K562 (cell line): ENCODE measurements around the gene ITPRIP. TPM values are rescaled to one million over a fixed set of nuclear protein-coding genes. Genes with fewer than 3 reads are reported as not detected.
A peak's percentile ranks its signal among the peaks of the same experiment; 100 is the strongest.

Source experiments
- CTCF ChIP-seq, 3 experiments: IDR thresholded peaks in 2 of 3; conservative IDR thresholded peaks in 1 of 3; 2 replicates each; pipeline ENCODE4 v1.5.1; 2011 to 2012; ENCODE audit warnings: low read length in 3 of 3, mild to moderate bottlenecking in 3 of 3, control low read depth in 2 of 3, improper control_type of control experiment in 1 of 3, inconsistent platforms in 1 of 3, low read depth in 1 of 3, mixed read lengths in 1 of 3, moderate library complexity in 1 of 3; ENCODE audit not compliant: insufficient read depth in 2 of 3
- E2F5 ChIP-seq: sonication (generic); formaldehyde crosslinking; IDR thresholded peaks from 2 replicates; pipeline ENCODE4 v1.8.0; 2022; ENCODE audit warnings: mild to moderate bottlenecking, missing genetic modification reagents
- EP400 ChIP-seq: fragments of 450-650 bp; IDR thresholded peaks from 2 replicates; pipeline ENCODE4 v1.6.1; 2017; ENCODE audit warnings: antibody characterized with exemption, mild to moderate bottlenecking, moderate library complexity
- ETV5 ChIP-seq: sonication (generic); formaldehyde crosslinking; IDR thresholded peaks from 2 replicates; pipeline ENCODE4 v1.4.0; 2020; ENCODE audit warnings: low read depth, mild to moderate bottlenecking, missing genetic modification reagents
- HES1 ChIP-seq: fragments of 450-650 bp; IDR thresholded peaks from 2 replicates; pipeline ENCODE4 v1.6.1; 2016; ENCODE audit warnings: low read depth, mild to moderate bottlenecking, moderate library complexity
- KDM2B ChIP-seq: fragments of 250-450 bp; sonication (Bioruptor Pico); IDR thresholded peaks from 2 replicates; pipeline ENCODE4 v1.8.0; 2021; ENCODE audit warnings: mild to moderate bottlenecking, moderate library complexity
- KDM5B ChIP-seq: fragments of 200-600 bp; sonication (generic); IDR thresholded peaks from 2 replicates; pipeline ENCODE4 v1.6.1; 2012; ENCODE audit warnings: low read depth, mild to moderate bottlenecking, moderate library complexity, low read length, control low read depth, inconsistent platforms; ENCODE audit not compliant: insufficient replicate concordance
- NCOR1 ChIP-seq: fragments of 450-650 bp; IDR thresholded peaks from 2 replicates; pipeline ENCODE4 v1.6.1; 2016; ENCODE audit warnings: mild to moderate bottlenecking, moderate library complexity
- RFX7 ChIP-seq: fragments of 250-450 bp; sonication (Bioruptor Pico); IDR thresholded peaks from 2 replicates; pipeline ENCODE4 v1.5.1; 2021; ENCODE audit warnings: mild to moderate bottlenecking
- SFPQ ChIP-seq: fragments of 200-400 bp; formaldehyde crosslinking; IDR thresholded peaks from 2 replicates; pipeline ENCODE4 v1.6.1; 2017; ENCODE audit warnings: mild to moderate bottlenecking, low read depth, low read length, moderate library complexity
- SIN3B ChIP-seq: fragments of 450-650 bp; IDR thresholded peaks from 2 replicates; pipeline ENCODE4 v1.6.1; 2017; ENCODE audit warnings: low read depth, mild to moderate bottlenecking, moderate library complexity
- STAT6 ChIP-seq: sonication (generic); formaldehyde crosslinking; IDR thresholded peaks from 2 replicates; pipeline ENCODE4 v1.8.1; 2023; ENCODE audit warnings: mild to moderate bottlenecking, missing genetic modification reagents
- TBL1XR1 ChIP-seq, 2 experiments: IDR thresholded peaks; 2 replicates each; pipeline ENCODE4 v1.6.1; 2012; ENCODE audit warnings: improper control_type of control experiment in 2 of 2, low read length in 2 of 2, mild to moderate bottlenecking in 1 of 2
- TRIM28 ChIP-seq: fragments of 450-650 bp; IDR thresholded peaks from 2 replicates; pipeline ENCODE4 v1.6.1; 2017
- VEZF1 ChIP-seq: fragments of 200-800 bp; sonication (Bioruptor generic); IDR thresholded peaks from 2 replicates; pipeline ENCODE4 v1.6.1; 2017; ENCODE audit warnings: missing genetic modification characterization, missing compliant biosample characterization
- XRCC4 ChIP-seq: IDR thresholded peaks from one replicate; pipeline ENCODE4 v1.6.1; 2011; ENCODE audit not compliant: insufficient read depth, insufficient read length; ENCODE audit errors: extremely low read depth
- ZNF165 ChIP-seq: fragments of 250-450 bp; sonication (Bioruptor Pico); IDR thresholded peaks from 2 replicates; pipeline ENCODE4 v1.4.0; 2020; ENCODE audit warnings: borderline replicate concordance
- ZNF316 ChIP-seq: fragments of 450-650 bp; IDR thresholded peaks from 2 replicates; pipeline ENCODE4 v1.6.1; 2016
- polyA plus RNA-seq, 8 experiments: library from polyadenylated mRNA; depleted of rRNA in 4 of 8; stranded (reverse) in 5 of 8; unstranded in 3 of 8; fragments of >200 nt; fragmentation: Nextera tagmentation in 2 of 8; fragmentation: Illumina TruSeq in 1 of 8; extraction: Ambion mirVana in 2 of 8; extraction: Trizol in 1 of 8; gene quantifications; 2 replicates each; pipeline versions ENCODE4 v1.2.1 to v1.2.3, GENCODE V29; 2011 to 2014; ENCODE audit warnings: inconsistent platforms in 1 of 8, missing spikeins in 1 of 8
- total RNA-seq, 7 experiments: library from RNA; depleted of rRNA in 6 of 7; stranded (reverse); fragments of >200 nt in 6 of 7; fragmentation: Illumina TruSeq in 2 of 7; extraction: Trizol in 2 of 7; gene quantifications; 2 replicates each; pipeline versions ENCODE4 v1.2.1 to v1.2.3, GENCODE V29; 2011 to 2021; ENCODE audit warnings: low replicate concordance in 1 of 7

ITPRIP gene
- total and polyA plus RNA-seq, 9 of the 15 experiments (the other 6 are each of a cell fraction or from before 2014, with no cell fraction given): 4.4 to 28.5 (median 10.9) TPM

GRCh38 chr10:104332243-104333031 lies 5.8 kb downstream of the ITPRIP start (continued):
- TF ChIP-seq STAT6 (CRISPR knock-in tag) (no peak), EP400 (peak; percentile 34; the same call in 1 of the 2 replicates), TRIM28 (no peak), NCOR1 (peak; percentile 74), VEZF1 (CRISPR knock-in tag) (no peak), RFX7 (CRISPR knock-in tag) (no peak), ZNF316 (no peak), E2F5 (CRISPR knock-in tag) (no peak), KDM5B (no peak), TBL1XR1 (IDR thresholded peaks at IDR 0.05; ENCODE audit: low read length in 2 of 2) (0 out of 4 replicates have a peak, but pooled peaks of 1 of the 2 experiments have one; percentile 11), SFPQ (no peak), CTCF (IDR thresholded peaks at IDR 0.05 in 2 of 3, conservative IDR thresholded peaks at IDR 0.05 in 1 of 3; ENCODE audit: insufficient read depth in 2 of 3, low read depth in 1 of 3, low read length in 3 of 3) (no peak), ZNF165 (CRISPR knock-in tag) (no peak), HES1 (no peak), ETV5 (0 out of 2 replicates have a peak, but pooled peaks have one; percentile 48), XRCC4 (no peak), KDM2B (CRISPR knock-in tag) (no peak), SIN3B (no peak)
